ENCODE data around the gene NFKB1.
"Not testable (repeated sequence)": the region's sequence is repeated elsewhere in the genome, so short reads cannot be mapped to it uniquely, and the experiment has no call there.

Gene NFKB1

DNA sequence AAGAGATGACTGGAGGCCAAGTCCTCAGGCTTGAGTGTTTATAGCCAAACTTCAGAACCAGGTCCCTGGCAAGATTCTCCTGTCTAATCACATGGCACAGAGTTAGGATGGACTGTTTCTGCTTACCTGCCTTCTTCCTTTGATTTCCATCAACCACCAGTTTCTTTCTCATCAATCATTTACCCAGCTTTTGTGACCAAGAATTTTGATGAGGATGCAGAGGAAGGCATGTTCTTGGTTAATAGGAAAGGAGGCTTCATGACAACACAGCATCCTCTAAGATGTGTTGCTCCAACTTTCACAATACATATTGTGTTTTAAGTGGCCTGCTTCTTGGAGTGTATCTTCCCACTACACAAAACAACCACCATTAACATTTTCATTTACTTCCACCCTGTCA is 65.3 kb downstream of the NFKB1 start:
- DNase-seq (ENCODE audit: low read depth in 2 of 2), result no peak

DNA sequence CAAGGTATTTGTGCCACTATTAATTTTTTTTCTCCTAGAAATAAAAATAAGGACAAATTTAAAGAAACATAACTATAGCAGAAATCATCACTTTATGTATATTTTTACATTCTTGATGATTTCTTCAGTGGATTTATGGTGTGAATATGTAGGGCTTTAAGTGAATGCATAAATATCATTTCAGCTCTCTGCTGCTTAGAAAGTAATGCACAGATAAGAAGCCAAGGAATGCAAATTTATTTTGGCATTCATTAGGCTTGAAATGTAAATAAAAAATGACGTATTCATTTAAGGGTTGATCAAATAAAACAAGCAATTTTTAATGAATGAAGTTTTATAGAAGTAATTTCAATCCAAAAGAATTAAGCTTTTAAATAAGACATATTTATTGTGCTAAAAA is 66.3 kb downstream of the NFKB1 start:
- no peak for DNase-seq (ENCODE audit: low read depth in 2 of 2)

DNA sequence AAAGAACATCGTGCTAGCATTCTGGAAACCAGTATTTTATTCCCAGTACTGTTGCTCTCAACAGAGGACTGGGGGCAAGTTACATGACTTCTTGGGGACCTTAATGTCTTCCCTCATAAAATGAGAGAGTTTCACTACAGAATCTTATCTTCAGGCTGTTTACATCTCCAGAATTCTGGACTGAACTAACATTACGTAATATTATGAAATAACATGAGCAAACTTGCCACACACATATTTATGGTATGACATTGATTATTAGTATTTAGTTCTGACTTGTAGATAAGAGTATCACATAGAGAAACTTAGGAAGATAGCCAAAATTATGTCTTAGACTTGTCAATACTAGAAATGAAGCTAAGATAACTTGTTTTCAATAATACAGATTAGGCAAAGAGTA is 68.0 kb downstream of the NFKB1 start:
- DNase-seq (ENCODE audit: low read depth in 2 of 2), result no peak

DNA sequence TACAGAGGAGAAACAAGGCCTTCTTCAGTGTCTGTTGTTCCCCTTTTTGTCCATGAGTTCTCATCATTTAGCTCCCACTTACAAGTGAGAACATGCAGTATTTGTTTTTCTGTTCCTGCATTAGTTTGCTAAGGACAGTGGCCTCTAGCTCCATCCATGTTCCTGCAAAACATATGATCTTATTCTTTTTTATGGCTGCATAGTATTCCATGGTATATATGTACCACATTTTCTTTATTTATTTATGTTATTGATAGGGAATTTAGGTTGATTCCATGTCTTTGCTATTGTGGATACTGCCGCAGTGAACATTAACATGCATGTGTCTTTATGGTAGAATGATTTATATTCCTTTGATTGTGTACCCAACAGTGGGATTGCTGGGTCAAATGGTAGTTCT is 69.1 kb downstream of the NFKB1 start:
- DNase-seq (ENCODE audit: low read depth in 2 of 2), result not testable (repeated sequence)

DNA sequence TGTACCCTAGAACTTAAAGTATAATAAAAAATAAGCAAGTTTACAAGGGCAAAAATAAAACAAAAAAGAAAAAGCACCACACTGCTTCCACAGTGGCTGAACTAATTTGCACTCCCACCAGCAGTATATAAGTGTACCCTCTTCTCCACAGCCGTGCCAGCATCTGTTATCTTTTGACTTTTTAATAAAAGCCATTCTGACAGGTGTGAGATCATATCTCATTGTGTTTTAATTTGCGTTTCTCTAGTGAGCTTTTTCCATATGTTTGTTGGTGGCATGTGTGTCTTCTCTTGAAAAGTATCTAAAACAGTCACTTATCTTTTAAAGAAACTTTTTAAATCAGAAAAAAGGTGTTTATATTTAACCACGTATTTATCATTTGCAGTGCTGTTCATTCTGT is 71.3 kb downstream of the NFKB1 start:
- no peak for DNase-seq (ENCODE audit: low read depth in 2 of 2)

DNA sequence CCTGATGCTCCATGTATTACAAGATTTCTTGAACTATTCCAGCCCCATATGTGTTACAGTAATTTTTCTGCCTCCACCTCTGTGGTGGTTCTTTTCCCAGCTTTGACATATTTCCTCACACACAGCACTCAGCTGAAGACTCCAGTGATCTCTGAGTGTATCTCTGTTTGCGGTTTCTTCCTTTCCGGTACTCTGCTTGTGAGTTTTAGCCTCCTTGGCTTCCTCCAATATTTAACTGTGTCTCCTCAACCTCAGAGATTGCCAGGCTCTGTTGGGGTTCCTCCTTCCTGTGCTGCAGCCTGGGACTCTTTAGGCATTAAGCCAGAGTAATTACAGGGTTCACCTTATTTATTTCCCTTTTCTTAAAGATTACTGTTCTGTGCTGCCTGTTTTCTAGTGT is 73.2 kb downstream of the NFKB1 start:
- DNase-seq (ENCODE audit: low read depth in 2 of 2), result no peak

DNA sequence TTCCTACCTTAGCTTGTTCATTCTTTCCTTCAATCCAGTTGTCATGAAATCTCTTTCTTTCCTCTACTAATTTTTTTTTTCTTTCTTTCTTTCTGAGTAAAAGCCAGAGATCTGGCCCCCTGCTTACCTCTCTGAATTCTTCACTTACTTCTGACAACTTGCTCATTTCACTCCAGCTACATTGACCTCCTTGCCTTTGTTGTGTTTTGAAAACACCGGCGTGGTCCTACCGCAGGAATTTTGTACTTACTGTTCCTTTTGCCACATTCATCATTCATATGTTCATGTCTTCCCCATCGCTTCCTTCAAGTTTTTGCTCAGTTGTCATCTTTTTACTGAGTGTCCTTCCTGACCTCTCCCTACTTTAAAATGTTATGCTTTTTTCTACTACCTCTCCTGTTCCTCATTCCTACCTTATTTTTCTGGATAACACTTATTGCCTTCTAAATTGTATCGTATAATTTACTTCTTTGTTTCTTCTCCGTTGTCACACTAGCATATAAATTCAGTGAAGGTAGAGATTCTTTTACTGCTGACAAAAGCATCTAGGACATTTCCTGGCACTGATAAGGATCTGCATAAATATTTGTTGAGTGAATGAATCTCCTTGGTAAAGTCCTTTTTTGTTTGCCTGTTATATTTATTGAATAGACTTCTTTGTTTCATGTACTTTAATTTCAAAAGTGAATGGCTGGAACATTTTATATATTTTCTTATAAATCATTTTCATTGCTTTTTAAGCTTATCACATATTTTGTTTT is 74.4 kb downstream of the NFKB1 start:
- no peak for DNase-seq (ENCODE audit: low read depth in 2 of 2)

DNA sequence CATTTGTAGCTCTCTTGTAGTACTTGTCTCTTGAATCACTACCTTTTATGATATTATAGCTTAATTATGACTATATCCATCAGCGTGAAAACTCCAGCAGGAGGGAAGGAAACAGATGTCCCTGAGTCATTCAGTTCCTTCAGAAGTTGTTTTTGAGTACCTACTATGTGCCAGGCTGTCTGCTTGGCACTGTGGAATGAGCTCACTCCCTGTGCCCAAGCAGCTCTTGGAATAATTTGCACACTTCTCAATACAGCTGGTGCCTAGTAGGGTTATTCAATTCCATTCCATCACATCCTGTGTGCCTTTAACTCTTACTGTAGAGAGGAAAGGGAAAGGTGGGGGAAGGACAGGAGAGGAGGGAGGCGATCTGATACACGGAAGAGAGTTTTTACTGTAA is 77.1 kb downstream of the NFKB1 start:
- DNase-seq (ENCODE audit: low read depth in 2 of 2), result no peak

DNA sequence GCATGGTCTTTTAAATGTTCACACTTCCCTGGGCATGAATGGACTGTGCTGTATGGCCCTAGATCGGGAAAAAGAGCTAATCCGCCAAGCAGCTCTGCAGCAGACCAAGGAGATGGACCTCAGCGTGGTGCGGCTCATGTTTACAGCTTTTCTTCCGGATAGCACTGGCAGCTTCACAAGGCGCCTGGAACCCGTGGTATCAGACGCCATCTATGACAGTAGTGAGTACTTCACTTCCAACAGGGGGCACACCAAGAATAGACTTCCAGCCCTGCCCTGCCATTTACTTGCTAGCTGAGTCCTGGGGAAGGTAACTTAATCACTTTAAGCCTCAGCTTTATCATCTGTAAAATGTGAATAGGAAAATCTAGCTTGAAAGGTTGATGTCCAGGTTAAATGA is 77.7 kb downstream of the NFKB1 start:
- DNase-seq (ENCODE audit: low read depth in 2 of 2), result no peak

DNA sequence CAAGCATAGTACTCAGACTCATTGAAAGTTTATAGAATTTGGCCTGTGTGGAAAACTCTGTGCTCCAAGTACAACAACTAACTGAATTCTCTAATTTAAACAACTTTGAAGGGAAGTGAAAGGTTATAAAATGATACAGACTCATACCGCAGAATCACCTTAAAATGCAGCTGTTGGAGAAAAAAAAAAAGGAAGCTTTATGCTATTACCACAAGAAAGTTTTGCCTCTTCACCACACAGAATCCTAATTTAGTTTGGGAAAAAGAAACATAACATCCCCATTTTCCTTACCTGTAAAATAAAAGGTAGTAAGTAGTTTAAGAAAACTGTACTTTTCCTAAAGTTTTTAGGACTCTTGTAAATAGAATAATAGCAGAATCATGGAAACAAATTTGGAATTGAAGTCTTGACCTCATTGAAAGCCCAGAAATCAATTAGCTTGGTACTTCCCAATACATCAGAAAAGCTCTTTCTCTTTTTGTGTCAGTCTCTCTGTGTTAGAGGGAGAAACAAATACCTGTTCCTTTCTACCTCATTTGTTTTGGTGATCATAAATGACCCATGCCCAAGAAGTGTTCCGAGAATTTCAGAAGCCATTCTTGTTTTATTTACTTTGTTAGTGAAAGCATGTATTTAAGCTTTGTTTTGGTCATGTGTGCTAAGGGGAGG is 78.8 kb downstream of the NFKB1 start:
- no peak for DNase-seq (ENCODE audit: low read depth in 2 of 2)

DNA sequence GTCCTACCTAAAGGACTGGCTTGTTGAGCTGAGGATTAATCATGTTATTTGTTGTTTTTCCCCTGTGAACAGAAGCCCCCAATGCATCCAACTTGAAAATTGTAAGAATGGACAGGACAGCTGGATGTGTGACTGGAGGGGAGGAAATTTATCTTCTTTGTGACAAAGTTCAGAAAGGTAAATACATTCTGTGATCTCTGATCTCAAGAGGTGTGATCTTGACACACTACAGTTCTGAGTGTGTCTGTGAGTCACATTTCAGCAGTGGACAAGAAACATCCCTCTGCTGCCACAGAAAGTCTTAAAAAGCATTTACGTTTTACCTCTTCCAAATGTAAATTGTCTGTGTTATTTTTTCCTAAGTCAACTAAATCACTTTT is 79.3 kb downstream of the NFKB1 start:
- no peak for DNase-seq (ENCODE audit: low read depth in 2 of 2)

DNA sequence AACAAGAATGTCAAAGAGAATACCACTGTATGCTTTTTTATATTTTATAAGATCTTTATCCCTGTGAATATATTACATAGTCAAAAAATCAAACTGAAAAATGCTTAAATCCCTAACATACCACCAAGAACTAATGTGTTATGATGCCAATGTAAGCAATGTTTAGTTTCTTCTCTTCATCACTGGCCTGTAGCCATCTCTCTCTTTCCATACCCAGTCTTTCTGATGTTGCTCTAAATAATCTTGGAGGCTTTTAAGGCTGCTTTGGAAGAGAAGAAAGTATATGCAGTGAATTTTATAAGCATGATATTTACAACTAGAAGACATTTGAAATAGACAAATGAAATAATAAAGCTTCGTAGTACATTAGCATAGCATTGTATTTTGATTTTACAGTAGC is 82.9 kb downstream of the NFKB1 start:
- DNase-seq (ENCODE audit: low read depth in 2 of 2), result no peak

DNA sequence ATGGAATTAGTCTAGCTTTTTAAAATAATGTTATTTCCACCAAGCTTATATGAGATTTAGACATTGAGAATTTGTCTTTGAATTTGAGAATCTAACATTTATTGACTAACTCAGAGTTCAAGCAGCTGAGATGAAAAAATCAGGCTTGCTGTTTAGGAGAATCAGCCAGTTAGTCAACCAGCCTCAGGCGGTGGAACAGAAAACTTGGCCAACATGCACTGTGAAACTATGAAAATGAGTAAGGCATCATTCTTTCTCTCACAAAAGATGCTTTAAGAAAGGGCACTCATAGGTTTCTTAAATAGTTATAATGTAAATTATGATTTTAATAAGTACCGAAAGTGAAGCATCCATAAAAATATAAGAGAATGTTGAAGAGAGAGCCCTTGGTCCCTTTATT is 84.2 kb downstream of the NFKB1 start:
- DNase-seq (ENCODE audit: low read depth in 2 of 2), result no peak

DNA sequence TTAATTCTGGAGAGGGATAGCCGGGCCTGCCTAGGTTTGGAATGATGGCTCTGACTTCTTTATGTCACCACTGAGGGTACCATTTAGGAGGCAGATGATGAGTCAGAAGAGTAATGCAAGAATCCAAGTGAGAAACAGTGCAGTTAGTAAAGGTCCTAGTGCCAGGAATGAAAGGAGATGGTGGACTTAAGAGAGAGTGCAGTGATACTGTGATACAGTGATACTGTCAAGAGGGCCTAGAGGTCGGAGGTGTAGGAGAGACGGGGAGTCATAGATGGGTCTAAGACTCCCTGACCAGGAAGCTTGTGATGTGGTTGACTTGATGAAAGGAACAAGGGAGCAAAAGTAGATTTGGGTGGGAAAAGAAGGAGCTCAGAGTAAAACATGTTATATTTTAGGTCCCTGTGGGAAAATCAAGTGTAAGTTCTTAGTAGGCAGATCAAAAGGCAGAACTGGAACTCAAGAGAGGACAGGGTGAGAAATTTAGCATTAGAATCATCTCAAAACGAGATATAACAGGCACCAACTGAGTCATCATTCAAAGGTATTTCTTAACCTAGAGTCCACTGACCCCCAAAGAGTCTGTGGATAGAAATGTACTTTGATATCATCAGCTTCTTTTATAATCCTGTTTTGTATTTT is 85.0 kb downstream of the NFKB1 start:
- no peak for DNase-seq (ENCODE audit: low read depth in 2 of 2)

DNA sequence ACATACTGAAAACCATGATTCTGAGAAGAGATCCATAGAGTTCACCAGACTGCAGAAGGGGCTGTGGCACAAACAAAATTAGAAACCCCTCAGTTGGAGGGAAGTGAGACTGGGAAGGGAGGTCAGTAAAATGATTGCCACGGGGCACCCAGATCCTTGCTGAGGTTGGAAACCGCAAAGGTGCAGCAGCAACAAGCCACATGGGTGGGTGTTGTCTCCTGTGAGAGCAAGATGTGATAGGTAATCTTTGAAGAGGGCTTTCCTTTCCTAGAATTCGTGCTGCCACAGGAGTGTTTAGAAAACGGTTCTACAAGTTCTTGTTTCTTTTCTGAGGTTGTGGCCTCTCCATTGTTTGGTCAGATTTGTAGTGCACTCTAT is 85.5 kb downstream of the NFKB1 start:
- DNase-seq (ENCODE audit: low read depth in 2 of 2), result peak in 1 of 2 experiments; percentile 12

DNA sequence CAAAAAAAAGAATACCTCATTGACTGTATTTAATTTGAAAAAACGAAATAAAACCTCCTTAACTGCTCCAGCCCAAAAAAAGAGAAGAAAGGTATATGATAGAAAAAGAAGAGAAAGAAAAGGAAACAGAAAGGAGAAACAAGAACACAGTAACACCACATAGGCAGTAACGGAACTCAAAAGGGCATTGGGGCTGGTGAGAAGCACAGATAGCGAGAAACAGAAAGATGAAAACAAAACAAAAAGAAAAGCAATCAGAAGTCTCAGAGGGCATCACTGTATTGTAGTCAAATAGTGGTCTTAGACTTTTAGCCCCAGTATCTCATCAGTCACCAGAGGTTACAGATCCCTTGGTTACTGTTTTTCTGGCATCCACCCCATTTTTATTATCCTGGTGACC is 88.6 kb downstream of the NFKB1 start:
- DNase-seq (ENCODE audit: low read depth in 2 of 2), result no peak

DNA sequence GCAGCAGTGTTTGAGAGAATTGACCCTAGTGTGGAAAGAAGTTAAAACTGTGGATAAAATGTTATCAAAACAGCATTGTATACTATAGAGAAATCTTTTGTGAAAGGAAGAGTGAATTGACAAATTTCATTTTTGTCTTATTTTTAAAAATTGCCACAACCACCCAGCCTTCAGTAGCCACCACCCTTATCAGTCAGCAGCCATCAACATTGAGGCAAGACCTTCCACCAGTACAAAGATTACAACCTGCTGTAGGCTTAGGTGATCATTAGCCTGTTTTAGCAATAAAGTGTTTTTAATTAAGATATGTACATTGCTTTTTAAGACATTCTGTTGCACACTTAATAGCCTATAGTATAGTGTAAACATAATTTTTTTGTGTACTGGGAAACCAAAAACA is 91.1 kb downstream of the NFKB1 start:
- no peak for DNase-seq (ENCODE audit: low read depth in 2 of 2)

DNA sequence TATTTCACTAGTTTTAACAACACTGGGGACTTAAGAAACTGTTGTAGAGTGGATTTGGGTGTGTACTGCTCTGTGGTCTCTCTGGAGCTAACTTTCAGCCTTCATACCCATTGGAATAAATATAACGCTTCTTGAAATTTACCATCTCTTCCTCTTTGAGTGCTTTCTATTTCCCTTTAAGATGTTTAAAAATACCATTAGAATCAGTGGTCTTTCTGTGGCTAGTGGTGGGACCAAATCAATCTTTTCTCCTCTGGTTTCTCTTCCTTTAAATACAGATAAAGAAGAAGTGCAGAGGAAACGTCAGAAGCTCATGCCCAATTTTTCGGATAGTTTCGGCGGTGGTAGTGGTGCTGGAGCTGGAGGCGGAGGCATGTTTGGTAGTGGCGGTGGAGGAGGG is 92.0 kb downstream of the NFKB1 start:
- DNase-seq (ENCODE audit: low read depth in 2 of 2), result no peak

DNA sequence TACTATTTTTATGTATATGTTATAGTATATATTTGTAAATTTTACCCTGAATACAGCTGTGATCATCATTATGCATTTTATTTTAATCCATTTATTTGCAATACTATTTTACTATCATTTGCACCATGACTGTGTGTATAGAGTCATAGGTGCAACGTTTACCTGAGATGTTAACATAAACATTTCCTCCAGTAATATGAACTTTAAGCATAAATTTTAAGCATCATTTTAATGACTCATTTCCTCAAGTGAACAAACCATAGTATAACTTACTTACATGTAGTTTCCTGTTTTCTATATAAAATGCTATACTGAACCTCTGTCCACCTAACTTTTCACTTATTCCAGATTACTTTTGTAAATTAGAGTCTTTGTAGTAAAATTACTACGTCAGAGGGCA is 92.8 kb downstream of the NFKB1 start:
- no peak for DNase-seq (ENCODE audit: low read depth in 2 of 2)

DNA sequence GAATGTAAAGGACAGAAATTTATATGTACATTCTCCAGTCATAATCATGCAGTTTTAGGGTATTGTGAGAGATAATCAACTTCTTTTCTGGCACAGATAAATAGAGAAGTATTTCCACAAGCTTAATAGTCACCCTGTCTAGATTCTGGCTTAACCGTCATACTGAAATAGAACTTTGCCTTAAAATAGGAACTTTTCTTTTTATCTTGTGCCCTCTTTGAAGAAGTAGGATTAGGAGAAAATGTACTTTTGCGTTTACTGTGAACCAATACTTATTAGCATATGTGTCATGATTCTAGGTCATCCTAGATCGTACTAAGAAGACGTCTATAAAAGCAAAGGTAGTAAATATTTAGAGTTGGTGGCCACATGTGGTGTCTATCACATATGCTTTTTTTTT is 95.4 kb downstream of the NFKB1 start:
- no peak for DNase-seq (ENCODE audit: low read depth in 2 of 2)

DNA sequence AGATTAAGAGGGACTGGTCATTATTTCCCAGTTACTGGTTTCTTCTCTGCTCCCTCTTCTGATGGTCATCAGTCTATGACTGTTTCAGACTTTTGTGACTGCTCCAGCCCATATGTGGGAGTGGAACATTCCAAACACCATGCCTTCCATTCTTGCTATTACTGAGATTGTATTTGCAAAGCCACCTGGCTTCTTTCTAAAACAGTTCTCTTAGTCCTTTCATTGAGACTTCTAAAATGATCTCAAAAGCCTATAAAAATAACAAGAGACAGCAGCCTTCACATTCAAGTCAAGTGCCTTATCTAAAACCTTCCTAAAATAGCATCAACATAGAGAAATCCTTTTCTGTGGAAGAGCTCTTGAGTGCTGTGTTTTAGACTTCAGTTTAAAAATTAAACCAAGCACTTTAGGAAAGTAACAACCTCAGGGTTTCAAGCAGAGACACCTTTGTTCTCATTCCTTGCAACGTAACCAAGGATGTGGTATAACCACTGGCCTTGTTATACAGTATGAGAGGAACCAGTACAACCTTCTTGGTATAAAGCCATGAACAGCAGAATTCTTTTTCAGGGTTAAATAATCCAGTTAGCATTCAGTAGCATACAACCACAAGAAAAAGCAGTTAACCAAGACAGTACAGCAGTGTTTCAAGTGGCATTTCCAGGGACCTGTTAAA is 97.1 kb downstream of the NFKB1 start:
- no peak for DNase-seq (ENCODE audit: low read depth in 2 of 2)

DNA sequence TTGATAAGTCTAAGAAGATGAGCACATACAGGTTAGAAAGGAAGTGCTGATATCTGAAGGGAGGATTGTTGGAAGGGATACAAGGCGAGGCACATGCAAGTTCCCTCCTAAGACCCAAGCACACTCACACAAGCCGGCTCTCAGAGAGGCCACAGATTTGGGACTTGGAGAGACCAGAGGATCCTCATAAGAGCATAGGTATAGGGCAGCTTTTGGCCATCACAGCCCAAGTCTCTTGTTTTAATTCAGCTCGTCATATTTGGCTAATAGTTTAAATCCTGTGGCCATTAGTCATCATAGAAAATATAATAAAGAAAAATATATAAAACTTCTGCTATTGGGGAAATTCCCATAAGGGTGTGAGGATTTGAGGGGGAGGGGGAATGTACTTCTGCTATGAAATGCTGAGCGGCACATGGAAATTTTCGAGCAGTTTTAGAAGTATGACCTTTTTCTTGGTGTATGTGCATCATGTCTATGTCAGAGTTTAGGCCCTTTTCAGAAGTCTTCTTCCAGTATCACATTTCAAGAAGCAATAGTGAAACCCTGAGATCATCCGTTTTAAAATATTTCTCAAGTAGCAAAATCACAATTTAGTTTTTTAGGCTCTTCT is 97.7 kb downstream of the NFKB1 start:
- DNase-seq (ENCODE audit: low read depth in 2 of 2), result no peak
